ENCODE measurements around the gene TMOD2.

Gene TMOD2

DNA sequence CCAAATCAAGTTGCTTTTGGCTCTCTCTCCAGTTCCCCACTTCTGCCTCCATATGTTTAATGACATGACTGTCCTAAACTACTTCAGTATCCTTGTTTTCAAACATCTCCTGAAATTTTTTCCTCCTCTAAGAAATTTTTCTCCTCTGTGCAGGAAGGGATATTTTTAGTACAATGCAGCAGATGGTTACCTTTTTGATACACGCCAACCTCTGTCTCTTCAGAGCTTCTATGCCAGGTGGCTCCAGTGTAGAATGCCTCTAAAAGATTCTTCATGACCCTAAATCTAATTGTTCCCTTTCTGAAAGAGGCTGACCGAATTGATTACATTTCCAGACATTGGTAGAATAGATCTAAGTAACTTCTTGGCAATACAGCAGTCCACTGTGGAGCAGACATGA lies 111.7 kb downstream of the TMOD2 start:
- no peak for DNase-seq

DNA sequence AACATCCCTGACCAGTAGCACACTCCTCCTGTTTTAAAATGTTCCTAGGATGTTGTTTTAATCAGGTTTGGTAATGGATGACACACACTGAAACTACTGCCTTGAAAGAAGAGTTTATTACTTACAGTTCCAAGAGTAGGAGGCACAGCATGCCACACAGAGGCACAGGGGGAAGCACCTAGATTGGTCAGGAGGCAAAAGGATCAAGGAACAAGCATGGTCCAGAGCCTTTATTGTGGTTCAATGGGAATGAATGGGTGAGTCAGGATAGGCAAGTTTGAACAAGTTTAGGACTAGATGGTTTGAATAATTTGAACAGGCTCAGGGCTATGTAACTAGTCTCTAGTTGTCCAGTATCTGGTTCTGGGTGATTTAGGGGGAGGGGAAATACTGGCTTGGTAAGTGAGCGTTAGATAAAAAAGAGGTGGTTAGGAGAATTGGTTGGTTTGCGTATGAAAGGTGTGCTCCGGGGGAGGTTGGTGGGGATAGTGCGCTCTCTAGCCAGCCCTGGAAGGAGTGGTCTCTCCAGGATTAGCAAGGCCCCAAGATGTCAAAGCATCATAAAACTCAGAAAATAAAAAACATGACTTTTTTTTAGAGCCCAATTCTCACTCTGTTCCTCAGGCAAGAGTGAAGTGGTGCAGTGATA lies 113.1 kb downstream of the TMOD2 start:
- DNase-seq, result no peak

DNA sequence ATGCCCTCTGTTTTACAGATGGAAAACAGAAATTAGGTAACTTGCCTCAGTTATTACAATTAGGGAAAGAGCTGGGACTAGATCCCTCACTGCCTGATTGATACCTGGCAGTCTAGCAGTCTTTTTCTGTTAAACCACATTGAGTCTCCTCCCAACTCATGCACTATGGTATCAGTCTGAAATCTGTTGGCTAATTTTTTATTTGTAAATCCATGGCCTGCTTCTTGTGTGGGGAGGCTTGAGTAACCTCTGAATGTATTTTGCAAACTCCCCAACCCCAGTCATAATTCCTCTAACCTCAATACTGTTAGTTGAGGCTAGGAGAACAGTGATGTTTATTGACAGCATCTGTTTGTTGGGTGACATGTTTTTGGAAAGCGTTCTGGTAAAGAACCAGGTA lies 113.9 kb downstream of the TMOD2 start:
- no peak for DNase-seq
